IMR-90 (cell line): ENCODE measurements around the gene PPP1R9A.

ENCODE experiments used
- POLR2A ChIP-seq: IDR thresholded peaks from 2 replicates; pipeline ENCODE4 v1.6.1; 2012; ENCODE audit warnings: mild to moderate bottlenecking, low read depth, low read length
- RCOR1 ChIP-seq: IDR thresholded peaks from 2 replicates; pipeline ENCODE4 v1.6.1; 2012; ENCODE audit warnings: mild to moderate bottlenecking, low read length, improper control_type of control experiment; ENCODE audit not compliant: insufficient replicate concordance
- RFX5 ChIP-seq: IDR thresholded peaks from 2 replicates; pipeline ENCODE4 v1.8.0; 2012; ENCODE audit warnings: low read depth, mild to moderate bottlenecking, low read length, moderate library complexity
- USF2 ChIP-seq: fragments of 150-350 bp; IDR thresholded peaks from 2 replicates; pipeline ENCODE4 v1.6.1; 2017; ENCODE audit warnings: mild to moderate bottlenecking, antibody characterized with exemption, low read length, low read depth

DNA sequence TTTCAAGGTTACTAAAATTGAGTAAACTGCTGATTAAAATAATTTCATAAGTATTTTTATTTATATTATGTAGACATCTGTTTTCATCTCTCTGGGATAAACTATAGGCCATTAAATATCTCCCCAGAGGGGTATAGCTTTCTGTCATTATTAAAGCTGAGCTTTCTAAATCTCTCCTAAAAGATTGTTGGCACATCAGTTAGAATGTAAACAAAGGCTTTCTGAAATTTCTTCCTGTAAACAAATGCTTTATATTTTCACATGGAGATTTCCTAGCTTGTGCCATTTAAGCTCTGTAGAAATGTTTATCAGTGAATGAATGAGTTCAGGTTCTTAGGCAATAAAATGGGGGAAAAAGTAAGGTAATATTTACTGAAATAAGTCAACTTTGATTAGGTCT, 35.7 kb downstream of the PPP1R9A start:
- TF ChIP-seq USF2, result no peak
- no peak for TF ChIP-seq RCOR1
- TF ChIP-seq RFX5, result no peak
- TF ChIP-seq POLR2A, result no peak
